NB4 (cell line): ENCODE data around the gene TRIM2.

ENCODE experiments used
- DNase-seq: peaks from one replicate; pipeline ENCODE4 v3.0.0; 2010; ENCODE audit warnings: low read depth
- H3K4me3 ChIP-seq: one replicate; pipeline ENCODE4 v1.5.1; 2011; ENCODE audit warnings: mild to moderate bottlenecking, low read depth, low read length, moderate library complexity
- CTCF ChIP-seq: IDR thresholded peaks from one replicate; pipeline ENCODE4 v1.5.1; 2012; ENCODE audit warnings: low read depth, low read length
- MAX ChIP-seq: IDR thresholded peaks from 2 replicates; pipeline ENCODE4 v1.6.1; 2011; ENCODE audit warnings: low read depth, low read length
- MYC ChIP-seq: IDR thresholded peaks from 2 replicates; pipeline ENCODE4 v1.6.1; 2011; ENCODE audit warnings: low read depth, low read length
- POLR2A ChIP-seq: IDR thresholded peaks from 2 replicates; pipeline ENCODE4 v1.6.1; 2011; ENCODE audit warnings: mild to moderate bottlenecking; ENCODE audit not compliant: insufficient read length; ENCODE audit errors: extremely low read depth

The TRIM2 gene

GRCh38 chr4:153283260-153283659, 79.0 kb downstream of the TRIM2 start:
- no peak overlapping the region for H3K4me3 ChIP-seq
- no peak for DNase-seq
- TF ChIP-seq CTCF (no peak), POLR2A (no peak), MAX (no peak), MYC (no peak)

GRCh38 chr4:153290134-153290533, 85.9 kb downstream of the TRIM2 start:
- DNase-seq: no peak
- H3K4me3 ChIP-seq: no peak overlapping the region
- TF ChIP-seq POLR2A (no peak), MAX (no peak), MYC (no peak), CTCF (no peak)

GRCh38 chr4:153291562-153291961, 87.3 kb downstream of the TRIM2 start:
- no peak for DNase-seq
- no peak for TF ChIP-seq POLR2A
- TF ChIP-seq MYC: no peak
- no peak for TF ChIP-seq CTCF
- no peak for TF ChIP-seq MAX
- H3K4me3 ChIP-seq: no peak overlapping the region

- H3K4me3 ChIP-seq: no peak overlapping the region
- TF ChIP-seq MAX (no peak), CTCF (no peak), MYC (no peak), POLR2A (no peak)
- no peak for DNase-seq
Measured at GRCh38 chr4:153292897-153293741, 88.9 kb downstream of the TRIM2 start.

- TF ChIP-seq CTCF: no peak
- TF ChIP-seq MAX: no peak
- no peak for TF ChIP-seq MYC
- TF ChIP-seq POLR2A: no peak
- H3K4me3 ChIP-seq: no peak overlapping the region
- no peak for DNase-seq
Measured at GRCh38 chr4:153293742-153294057, 89.5 kb downstream of the TRIM2 start.

GRCh38 chr4:153294631-153295030, 90.4 kb downstream of the TRIM2 start:
- TF ChIP-seq CTCF: no peak
- TF ChIP-seq MYC: no peak
- TF ChIP-seq MAX: no peak
- no peak for TF ChIP-seq POLR2A
- H3K4me3 ChIP-seq: no peak overlapping the region
- DNase-seq: no peak
